ENCODE measurements around the gene MKNK2. TPM values are rescaled to one million over a fixed set of nuclear protein-coding genes. Genes with fewer than 3 reads are reported as not detected.

The MKNK2 gene
- total and polyA plus RNA-seq, 2 of the 13 experiments (the other 11 are each of a cell fraction or from before 2014, with no cell fraction given), result 44.9 to 112 TPM

- TF ChIP-seq POLR2G (IDR thresholded peaks at IDR 0.05; ENCODE audit: low read depth, low read length) (peak; percentile 52; the same call in 1 of the 2 replicates), ZNF230 (CRISPR knock-in tag; IDR thresholded peaks at IDR 0.05) (no peak; the same call in 1 of the 2 replicates), NBN (conservative IDR thresholded peaks at IDR 0.05) (no peak), SOX5 (CRISPR knock-in tag; IDR thresholded peaks at IDR 0.05; ENCODE audit: borderline replicate concordance) (peak; percentile 45; the same call in 1 of the 2 replicates), ZNF646 (CRISPR knock-in tag; IDR thresholded peaks at IDR 0.05) (peak; percentile 98), SPEN (CRISPR knock-in tag; IDR thresholded peaks at IDR 0.05; ENCODE audit: low read depth) (peak; percentile 61; the same call in 1 of the 2 replicates), ZNF574 (CRISPR knock-in tag; IDR thresholded peaks at IDR 0.05) (peak; percentile 57), POGK (CRISPR knock-in tag; conservative IDR thresholded peaks at IDR 0.05) (0 out of 2 replicates have a peak, but pooled peaks have one; percentile 61), RXRB (CRISPR knock-in tag; IDR thresholded peaks at IDR 0.05; ENCODE audit: borderline replicate concordance) (peak; percentile 61), MEIS2 (CRISPR knock-in tag; IDR thresholded peaks at IDR 0.05) (0 out of 2 replicates have a peak, but pooled peaks have one; percentile 41), ZNF841 (CRISPR knock-in tag; IDR thresholded peaks at IDR 0.05; ENCODE audit: borderline replicate concordance) (no peak), LCORL (IDR thresholded peaks at IDR 0.05) (no peak), LCORL (CRISPR knock-in tag; IDR thresholded peaks at IDR 0.05) (peak; percentile 81), E2F5 (CRISPR knock-in tag; conservative IDR thresholded peaks at IDR 0.05) (no peak), SIX4 (CRISPR knock-in tag; IDR thresholded peaks at IDR 0.05) (no peak), IRF9 (CRISPR knock-in tag; IDR thresholded peaks at IDR 0.05; ENCODE audit: borderline replicate concordance) (peak; percentile 72; the same call in 1 of the 2 replicates)
Observed at GRCh38 chr19:2049741-2050348, 1.2 kb downstream of the MKNK2 start (continued).

All from HepG2 (cell line).